Panc1 (cell line): ENCODE measurements around the gene SMCHD1.

Source experiments
- CTCF ChIP-seq: fragments of 450-650 bp; IDR thresholded peaks from 2 replicates; pipeline ENCODE4 v1.5.1; 2017; ENCODE audit warnings: mild to moderate bottlenecking
- POLR2AphosphoS5 ChIP-seq: IDR thresholded peaks from 2 replicates; pipeline ENCODE4 v1.6.1; 2012; ENCODE audit warnings: mild to moderate bottlenecking, low read depth, low read length, moderate library complexity
- SIN3A ChIP-seq: IDR thresholded peaks from 2 replicates; pipeline ENCODE4 v1.6.1; 2012; ENCODE audit warnings: low read depth, mild to moderate bottlenecking, low read length, moderate library complexity, borderline replicate concordance; ENCODE audit not compliant: insufficient read depth
- TCF7L2 ChIP-seq: IDR thresholded peaks from 2 replicates; pipeline ENCODE4 v1.6.1; 2011; ENCODE audit warnings: mild to moderate bottlenecking, low read depth, low read length, inconsistent platforms
- TF ChIP-seq, protein P1 (sequence below), 2 experiments: IDR thresholded peaks; 2 replicates each; pipeline ENCODE4 v1.6.1; 2011 to 2012; ENCODE audit warnings: low read depth in 2 of 2, control low read depth in 1 of 2, low read length in 1 of 2, mild to moderate bottlenecking in 1 of 2, moderate library complexity in 1 of 2; ENCODE audit not compliant: insufficient read depth in 1 of 2

- no peak for TF ChIP-seq CTCF
- no peak for TF ChIP-seq SIN3A
- TF ChIP-seq, protein P1, sequence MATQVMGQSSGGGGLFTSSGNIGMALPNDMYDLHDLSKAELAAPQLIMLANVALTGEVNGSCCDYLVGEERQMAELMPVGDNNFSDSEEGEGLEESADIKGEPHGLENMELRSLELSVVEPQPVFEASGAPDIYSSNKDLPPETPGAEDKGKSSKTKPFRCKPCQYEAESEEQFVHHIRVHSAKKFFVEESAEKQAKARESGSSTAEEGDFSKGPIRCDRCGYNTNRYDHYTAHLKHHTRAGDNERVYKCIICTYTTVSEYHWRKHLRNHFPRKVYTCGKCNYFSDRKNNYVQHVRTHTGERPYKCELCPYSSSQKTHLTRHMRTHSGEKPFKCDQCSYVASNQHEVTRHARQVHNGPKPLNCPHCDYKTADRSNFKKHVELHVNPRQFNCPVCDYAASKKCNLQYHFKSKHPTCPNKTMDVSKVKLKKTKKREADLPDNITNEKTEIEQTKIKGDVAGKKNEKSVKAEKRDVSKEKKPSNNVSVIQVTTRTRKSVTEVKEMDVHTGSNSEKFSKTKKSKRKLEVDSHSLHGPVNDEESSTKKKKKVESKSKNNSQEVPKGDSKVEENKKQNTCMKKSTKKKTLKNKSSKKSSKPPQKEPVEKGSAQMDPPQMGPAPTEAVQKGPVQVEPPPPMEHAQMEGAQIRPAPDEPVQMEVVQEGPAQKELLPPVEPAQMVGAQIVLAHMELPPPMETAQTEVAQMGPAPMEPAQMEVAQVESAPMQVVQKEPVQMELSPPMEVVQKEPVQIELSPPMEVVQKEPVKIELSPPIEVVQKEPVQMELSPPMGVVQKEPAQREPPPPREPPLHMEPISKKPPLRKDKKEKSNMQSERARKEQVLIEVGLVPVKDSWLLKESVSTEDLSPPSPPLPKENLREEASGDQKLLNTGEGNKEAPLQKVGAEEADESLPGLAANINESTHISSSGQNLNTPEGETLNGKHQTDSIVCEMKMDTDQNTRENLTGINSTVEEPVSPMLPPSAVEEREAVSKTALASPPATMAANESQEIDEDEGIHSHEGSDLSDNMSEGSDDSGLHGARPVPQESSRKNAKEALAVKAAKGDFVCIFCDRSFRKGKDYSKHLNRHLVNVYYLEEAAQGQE (IDR thresholded peaks at IDR 0.05; ENCODE audit: insufficient read depth in 1 of 2, low read depth in 2 of 2, low read length in 1 of 2), result no peak
- no peak for TF ChIP-seq POLR2AphosphoS5
- no peak for TF ChIP-seq TCF7L2
Measured at GRCh38 chr18:2823966-2824365, 168.4 kb downstream of the SMCHD1 start.
